HUES6 (cell line): ENCODE results near the gene CDKAL1.

ENCODE experiments used
- H3K27ac ChIP-seq: 2 replicates; pipeline ENCODE4 v1.7.0; 2013; ENCODE audit warnings: low read depth, mild to moderate bottlenecking, low read length, inconsistent platforms
- H3K27me3 ChIP-seq: 2 replicates; pipeline ENCODE4 v1.6.1; 2013; ENCODE audit warnings: low read length; ENCODE audit not compliant: control insufficient read depth, insufficient read depth
- H3K36me3 ChIP-seq: 2 replicates; pipeline ENCODE4 v1.6.1; 2013; ENCODE audit warnings: low read length; ENCODE audit not compliant: control insufficient read depth, insufficient read depth
- H3K4me1 ChIP-seq: 2 replicates; pipeline ENCODE4 v1.6.1; 2013; ENCODE audit warnings: low read length; ENCODE audit not compliant: control insufficient read depth, insufficient read depth
- H3K4me3 ChIP-seq: 2 replicates; pipeline ENCODE4 v1.5.1; 2013; ENCODE audit warnings: low read depth, low read length
- H3K9ac ChIP-seq: one replicate; pipeline ENCODE4 v1.6.1; 2013; ENCODE audit warnings: mild to moderate bottlenecking, low read length
- H3K9me3 ChIP-seq: 2 replicates; pipeline ENCODE4 v1.6.1; 2013; ENCODE audit warnings: low read depth, low read length; ENCODE audit not compliant: control insufficient read depth, insufficient read depth

CDKAL1 gene

DNA sequence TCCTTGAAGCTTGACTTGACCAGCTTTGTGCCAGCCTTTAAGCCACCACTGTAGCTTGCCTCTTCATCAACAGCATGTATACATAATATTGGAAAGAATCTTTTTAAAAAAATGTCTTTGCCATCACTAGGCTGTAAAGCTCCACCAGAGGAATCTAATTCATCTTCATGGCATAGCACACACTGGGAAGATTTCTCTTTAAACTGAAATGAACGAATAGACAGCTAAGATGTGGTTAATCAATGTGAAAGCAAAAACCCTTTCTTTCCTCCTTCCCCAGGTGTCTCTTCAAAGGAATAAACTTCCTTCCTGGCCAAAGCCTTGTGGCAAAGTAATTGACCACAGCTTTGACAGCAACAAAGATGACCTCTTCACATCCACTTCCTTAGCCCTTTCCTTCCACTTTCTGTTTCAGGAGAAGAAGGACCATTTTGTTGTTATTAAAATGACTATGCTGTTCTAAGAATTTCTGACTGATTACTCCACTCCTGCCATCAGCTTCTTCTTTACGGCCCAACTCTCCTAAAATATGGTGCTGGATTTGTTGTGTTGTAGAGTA lies 630.6 kb downstream of the CDKAL1 start:
- Histone ChIP-seq H3K27me3 (no peaks in the 10 kb centered on the region), H3K36me3 (no peaks in the 10 kb centered on the region), H3K27ac (no peak overlapping the region), H3K9me3 (no peaks in the 10 kb centered on the region), H3K9ac (no peak overlapping the region), H3K4me3 (no peak overlapping the region), H3K4me1 (no peaks in the 10 kb centered on the region)

DNA sequence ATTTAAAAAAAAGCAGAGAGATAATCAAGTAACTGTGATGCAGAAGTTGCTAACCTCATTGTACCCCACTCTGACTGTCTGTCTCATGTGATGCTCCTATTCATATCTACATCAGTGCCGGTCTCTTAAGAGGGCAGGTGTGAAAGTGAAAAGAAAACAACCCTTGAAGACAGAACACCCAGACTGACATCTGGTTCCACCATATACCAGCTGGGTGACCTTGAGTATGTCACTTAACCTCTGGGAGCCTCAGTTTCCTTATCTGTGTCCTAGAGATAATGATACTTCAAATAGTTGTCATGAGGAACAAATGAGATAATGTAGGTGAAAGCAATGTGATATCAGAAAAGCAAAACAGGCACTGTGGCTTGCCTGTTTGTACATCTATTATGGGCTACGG lies 632.5 kb downstream of the CDKAL1 start:
- Histone ChIP-seq H3K27me3 (no peaks in the 10 kb centered on the region), H3K4me1 (no peaks in the 10 kb centered on the region), H3K4me3 (no peak overlapping the region), H3K9me3 (no peaks in the 10 kb centered on the region), H3K9ac (no peak overlapping the region), H3K27ac (no peak overlapping the region), H3K36me3 (no peaks in the 10 kb centered on the region)

DNA sequence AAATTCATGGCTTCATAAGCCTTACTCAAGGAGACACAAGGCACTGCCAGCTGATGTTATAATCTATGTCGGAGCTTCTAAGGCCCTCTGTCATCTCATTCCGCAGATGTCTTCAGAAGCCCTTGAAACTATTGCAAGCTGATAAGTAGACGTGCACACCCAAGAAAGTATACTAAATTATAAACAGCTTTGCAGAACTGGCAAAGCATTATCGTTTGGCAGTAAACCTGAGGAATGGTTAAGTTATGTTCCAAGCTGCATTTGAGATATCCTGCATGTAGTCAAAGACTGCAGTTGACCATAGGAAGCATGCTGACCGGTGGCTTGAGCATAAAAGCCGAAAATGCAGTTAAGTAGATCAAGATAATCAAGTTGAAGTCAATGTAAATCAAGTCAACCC lies 633.5 kb downstream of the CDKAL1 start:
- Histone ChIP-seq H3K36me3 (no peaks in the 10 kb centered on the region), H3K4me1 (no peaks in the 10 kb centered on the region), H3K9me3 (no peaks in the 10 kb centered on the region), H3K4me3 (no peak overlapping the region), H3K9ac (no peak overlapping the region), H3K27me3 (no peaks in the 10 kb centered on the region), H3K27ac (no peak overlapping the region)

DNA sequence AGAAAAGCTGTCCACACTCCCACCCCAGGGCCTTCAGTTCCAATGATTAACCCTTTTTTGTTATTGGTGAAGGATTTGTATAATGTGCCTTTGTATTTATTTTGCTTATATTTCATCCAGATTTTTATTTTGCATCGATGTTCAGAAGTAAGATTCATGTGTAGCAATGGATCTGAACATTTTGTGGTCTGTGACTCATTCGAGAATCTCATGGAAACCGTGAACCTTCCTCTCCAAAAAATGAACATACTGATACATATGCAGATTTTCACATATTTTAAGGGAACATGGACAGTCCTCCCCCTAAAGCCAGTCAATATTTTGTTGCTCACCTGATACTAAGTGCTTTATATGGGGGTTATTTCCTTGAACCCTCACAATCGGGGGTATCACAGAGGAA lies 637.5 kb downstream of the CDKAL1 start:
- Histone ChIP-seq H3K4me1 (peaks cover 9% of the 10 kb centered on the region; the same call in 1 of the 2 replicates), H3K4me3 (no peak overlapping the region), H3K9me3 (no peaks in the 10 kb centered on the region), H3K36me3 (no peaks in the 10 kb centered on the region), H3K27me3 (no peaks in the 10 kb centered on the region), H3K27ac (no peak overlapping the region), H3K9ac (no peak overlapping the region)

DNA sequence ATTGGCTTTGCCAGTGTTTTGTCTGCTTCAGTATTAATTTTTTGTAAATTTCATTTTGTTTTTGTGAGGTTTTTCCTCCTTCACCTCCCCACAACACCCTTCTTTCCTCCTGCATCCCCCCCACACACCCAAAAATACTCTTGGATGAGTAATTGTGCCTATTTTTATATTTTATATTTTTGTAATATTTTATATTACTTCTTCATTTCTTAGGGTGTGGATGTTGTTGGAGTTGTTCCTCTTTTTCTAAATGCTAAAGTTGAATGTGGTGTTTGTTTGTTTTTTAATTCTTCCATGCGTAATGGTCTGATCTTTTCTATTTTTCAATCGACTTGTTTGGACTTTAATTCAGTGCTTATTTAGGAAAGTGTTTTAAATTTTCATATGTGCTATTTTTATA lies 638.8 kb downstream of the CDKAL1 start:
- H3K4me3 ChIP-seq: no peak overlapping the region
- H3K36me3 ChIP-seq: no peaks in the 10 kb centered on the region
- H3K27ac ChIP-seq: no peak overlapping the region
- peaks cover 9% of the 10 kb centered on the region; the same call in 1 of the 2 replicates for H3K4me1 ChIP-seq
- no peaks in the 10 kb centered on the region for H3K27me3 ChIP-seq
- no peak overlapping the region for H3K9ac ChIP-seq
- H3K9me3 ChIP-seq: no peaks in the 10 kb centered on the region

DNA sequence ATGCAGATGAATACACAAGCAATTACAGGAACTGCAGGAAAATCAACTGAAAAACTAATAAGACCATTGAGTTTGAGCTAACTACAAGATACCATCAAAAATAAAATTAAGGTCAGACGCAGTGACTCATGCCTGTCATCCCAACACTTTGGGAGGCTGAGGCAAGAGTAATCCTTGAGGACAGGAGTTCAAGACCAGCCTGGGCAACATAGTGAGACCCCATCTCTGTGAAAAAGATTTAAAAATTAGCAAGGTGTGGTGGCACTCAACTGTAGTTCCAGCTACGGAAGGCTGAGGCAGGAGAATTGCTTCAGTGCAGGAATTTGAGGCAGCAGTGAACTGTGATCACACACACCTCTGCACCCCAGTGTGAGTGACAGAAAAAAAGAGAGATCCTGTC lies 639.4 kb downstream of the CDKAL1 start:
- H3K36me3 ChIP-seq: no peaks in the 10 kb centered on the region
- no peak overlapping the region for H3K4me3 ChIP-seq
- H3K9me3 ChIP-seq: no peaks in the 10 kb centered on the region
- H3K27ac ChIP-seq: no peak overlapping the region
- peaks cover 9% of the 10 kb centered on the region; the same call in 1 of the 2 replicates for H3K4me1 ChIP-seq
- no peak overlapping the region for H3K9ac ChIP-seq
- no peaks in the 10 kb centered on the region for H3K27me3 ChIP-seq

DNA sequence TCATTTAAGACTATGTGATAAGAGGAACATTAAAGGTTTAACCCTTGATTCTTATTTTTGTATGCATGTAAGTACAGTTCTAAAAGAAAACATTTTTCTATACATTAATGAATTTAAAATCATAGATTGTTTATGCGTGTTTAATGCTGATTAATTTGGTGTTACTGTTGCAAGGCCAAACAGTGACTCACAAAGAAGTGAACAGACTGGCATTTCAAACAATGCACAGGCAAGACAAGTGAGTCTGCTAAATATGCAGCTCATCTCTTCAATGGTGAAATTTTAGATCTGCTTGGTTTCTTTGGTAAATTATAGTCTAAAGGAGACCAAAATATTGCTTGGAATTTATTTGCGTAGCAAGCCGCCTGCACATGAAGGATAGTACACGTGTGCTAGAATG lies 641.9 kb downstream of the CDKAL1 start:
- Histone ChIP-seq H3K9ac (no peak overlapping the region), H3K4me3 (no peak overlapping the region), H3K9me3 (peaks cover 5% of the 10 kb centered on the region), H3K4me1 (peaks cover 13% of the 10 kb centered on the region; the same call in 1 of the 2 replicates), H3K27ac (no peak overlapping the region), H3K36me3 (no peaks in the 10 kb centered on the region), H3K27me3 (no peaks in the 10 kb centered on the region)

DNA sequence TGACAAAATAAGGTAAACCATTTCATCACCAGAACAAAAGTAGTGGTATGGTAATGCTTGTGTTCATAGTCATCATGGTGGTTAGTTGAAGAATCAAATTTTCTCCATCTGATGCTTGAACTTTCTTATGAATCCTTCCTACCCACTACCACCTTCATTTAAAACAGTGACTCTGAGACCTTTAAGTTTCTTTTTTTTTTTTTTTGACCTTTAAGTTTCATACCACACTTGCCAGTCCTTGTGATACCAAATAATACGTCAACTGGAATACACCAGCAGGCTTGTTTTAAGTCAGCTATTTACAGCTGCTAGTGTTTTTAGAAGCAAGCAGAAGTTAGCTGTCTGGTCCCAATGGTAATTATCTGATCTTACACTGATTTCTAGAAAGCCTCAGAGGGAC lies 645.9 kb downstream of the CDKAL1 start:
- Histone ChIP-seq H3K27ac (no peak overlapping the region), H3K9me3 (peaks cover 5% of the 10 kb centered on the region), H3K9ac (no peak overlapping the region), H3K27me3 (no peaks in the 10 kb centered on the region), H3K4me3 (no peak overlapping the region), H3K36me3 (no peaks in the 10 kb centered on the region), H3K4me1 (peaks cover 29% of the 10 kb centered on the region)

DNA sequence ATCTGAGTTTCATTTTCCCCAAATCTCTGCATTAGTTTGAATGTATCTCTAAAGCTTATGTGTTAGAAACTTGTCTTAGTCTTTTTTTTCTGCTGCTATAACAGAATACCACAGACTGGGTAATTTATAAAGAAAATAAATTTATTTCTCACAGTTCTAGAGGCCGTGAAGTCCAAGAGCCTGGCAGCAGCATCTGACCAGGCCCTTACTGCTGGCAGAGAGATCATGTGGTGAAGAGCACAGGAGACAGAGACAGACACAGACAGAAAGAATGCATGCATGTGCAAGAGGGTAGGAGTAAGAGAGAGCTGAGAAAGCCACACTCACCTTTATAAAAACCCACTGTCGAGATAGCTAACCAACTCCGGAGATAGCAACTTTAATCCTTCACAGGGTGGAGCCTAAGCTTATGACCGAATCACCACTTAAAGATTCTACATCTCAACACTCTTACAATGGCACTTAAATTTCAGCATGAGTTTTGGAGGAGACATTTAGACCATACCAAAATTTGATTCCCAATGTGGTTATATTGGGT lies 646.6 kb downstream of the CDKAL1 start:
- H3K36me3 ChIP-seq: no peaks in the 10 kb centered on the region
- no peak overlapping the region for H3K4me3 ChIP-seq
- peaks cover 36% of the 10 kb centered on the region for H3K4me1 ChIP-seq
- H3K27me3 ChIP-seq: no peaks in the 10 kb centered on the region
- no peak overlapping the region for H3K9ac ChIP-seq
- H3K27ac ChIP-seq: no peak overlapping the region
- peaks cover 5% of the 10 kb centered on the region for H3K9me3 ChIP-seq

DNA sequence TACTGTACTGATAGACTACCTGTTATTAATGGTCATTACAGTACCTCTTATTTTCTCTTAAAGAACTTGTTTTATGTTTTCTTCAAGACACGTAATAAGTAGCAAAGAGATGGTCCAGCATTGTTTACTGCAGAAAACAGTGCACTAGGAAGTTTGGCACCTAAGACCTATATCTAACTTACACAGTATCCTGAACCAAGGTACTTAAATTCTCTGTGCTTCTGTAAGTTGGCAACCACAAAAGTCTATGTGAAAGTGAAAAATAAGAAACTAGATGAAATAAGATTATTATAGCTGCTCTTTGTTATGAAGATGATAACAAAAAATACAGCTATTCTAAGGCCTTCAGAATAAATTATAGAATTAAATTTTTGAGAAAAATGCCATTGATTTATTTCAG lies 647.6 kb downstream of the CDKAL1 start:
- Histone ChIP-seq H3K27me3 (no peaks in the 10 kb centered on the region), H3K27ac (no peak overlapping the region), H3K36me3 (no peaks in the 10 kb centered on the region), H3K9me3 (peaks cover 5% of the 10 kb centered on the region), H3K9ac (no peak overlapping the region), H3K4me1 (peaks cover 43% of the 10 kb centered on the region), H3K4me3 (no peak overlapping the region)

DNA sequence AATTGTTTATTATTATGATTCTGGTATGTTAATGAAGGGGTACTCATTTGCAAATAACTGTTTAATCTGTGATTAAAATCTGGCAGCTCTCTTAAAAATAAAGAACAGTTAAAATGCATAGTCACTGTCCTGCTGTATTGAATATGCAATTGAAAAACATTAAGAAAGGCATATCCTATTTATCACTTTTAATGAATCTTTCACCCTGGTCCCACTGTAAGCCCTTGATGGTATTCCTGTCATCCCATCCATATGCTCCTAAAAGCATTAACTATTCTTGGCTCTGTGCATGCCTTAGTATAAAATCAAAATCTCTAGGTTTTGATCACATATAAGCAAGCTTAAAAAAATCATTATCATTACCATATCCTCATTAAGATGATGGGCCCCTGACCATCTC lies 648.3 kb downstream of the CDKAL1 start:
- Histone ChIP-seq H3K9me3 (peaks cover 5% of the 10 kb centered on the region), H3K36me3 (no peaks in the 10 kb centered on the region), H3K9ac (no peak overlapping the region), H3K4me1 (peaks cover 50% of the 10 kb centered on the region), H3K27me3 (no peaks in the 10 kb centered on the region), H3K27ac (no peak overlapping the region), H3K4me3 (no peak overlapping the region)
